Stimulated activated CD4-positive, alpha-beta T cell treated with anti-CD3 and anti-CD28 coated beads, Interleukin-2, amount 100 ng/mL, for 4 hours (primary cell): Measurements from ENCODE around the gene UCN.
"Not testable (repeated sequence)": the region's sequence is repeated elsewhere in the genome, so short reads cannot be mapped to it uniquely, and the experiment has no call there.

Source experiments
- DNase-seq: peaks from one replicate; pipeline ENCODE4 v3.0.0-alpha.2; 2020; ENCODE audit warnings: low read depth

The UCN gene

DNA sequence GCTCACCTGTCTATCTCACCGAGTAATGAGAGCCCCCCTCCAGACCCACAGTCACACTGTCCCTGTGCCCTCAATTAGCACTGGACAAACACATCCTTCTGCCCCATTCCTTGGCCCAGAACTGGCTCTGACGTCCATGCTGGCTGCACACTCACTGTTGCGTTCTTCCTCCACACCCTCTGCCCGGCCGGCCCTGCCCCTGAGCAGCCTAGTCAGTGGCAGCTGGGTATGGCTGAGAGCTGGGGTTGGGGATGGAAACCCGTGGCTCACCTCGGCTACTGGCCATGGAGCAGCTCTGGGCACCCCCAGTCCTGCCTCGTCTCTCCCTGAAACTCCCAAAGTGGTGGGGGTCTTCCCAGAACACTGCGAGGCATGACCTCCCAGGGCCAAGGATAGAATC, 6.5 kb upstream of the UCN start:
- DNase-seq = no peak

DNA sequence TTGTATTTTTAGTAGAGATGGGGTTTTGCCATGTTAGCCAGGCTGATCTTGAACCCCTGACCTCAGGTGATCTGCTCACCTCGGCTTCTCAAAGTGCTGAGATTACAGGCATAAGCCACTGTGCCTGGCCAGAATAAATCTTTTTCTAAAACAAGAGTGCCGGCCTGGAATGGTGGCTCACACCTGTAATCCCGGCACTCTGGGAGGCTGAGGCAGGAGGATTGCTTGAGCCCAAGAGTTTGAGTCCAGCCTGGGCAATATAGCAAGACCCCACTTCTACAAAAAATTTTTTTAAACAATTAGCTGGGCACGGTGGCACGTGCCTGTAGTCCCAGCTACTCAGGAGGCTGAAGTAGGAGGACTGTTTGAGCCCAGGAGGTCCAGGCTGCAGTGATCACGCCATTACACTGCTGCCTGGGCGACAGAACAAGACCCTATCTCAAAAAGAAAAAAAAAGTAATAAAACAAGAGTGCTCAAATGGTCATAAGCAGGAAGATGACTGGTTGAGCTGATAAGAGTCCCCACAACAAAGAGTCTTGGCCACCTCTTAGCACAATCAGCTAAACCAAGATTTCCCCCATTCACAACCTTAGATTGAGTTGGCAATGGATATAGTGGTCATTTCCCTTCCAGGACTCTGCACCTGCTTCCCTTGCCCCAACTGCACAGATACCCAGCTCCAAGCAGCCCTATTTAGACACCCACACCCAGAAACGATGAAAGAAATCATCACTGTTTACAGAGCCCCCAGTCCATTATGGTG, 5.8 kb upstream of the UCN start:
- DNase-seq = no peak

DNA sequence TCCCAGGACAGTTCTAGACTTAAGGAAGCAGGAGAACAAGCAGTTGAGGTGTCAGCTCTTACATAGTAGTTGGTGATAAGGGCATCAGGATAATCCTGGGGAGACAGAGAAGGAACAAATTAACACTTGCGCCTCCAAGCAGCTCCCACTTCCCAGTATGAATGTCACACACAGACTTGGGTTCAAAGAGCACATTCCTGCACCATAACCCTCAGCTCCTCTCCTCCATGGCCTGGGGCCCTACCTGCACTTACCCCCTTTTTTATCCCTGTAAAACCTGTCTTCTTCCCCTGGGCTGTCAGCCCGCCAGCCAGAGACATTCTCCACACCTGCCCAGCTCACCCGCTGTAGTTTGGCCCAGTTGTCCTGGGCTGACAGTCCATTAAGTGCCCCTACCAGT, 3.9 kb upstream of the UCN start:
- DNase-seq = no peak

DNA sequence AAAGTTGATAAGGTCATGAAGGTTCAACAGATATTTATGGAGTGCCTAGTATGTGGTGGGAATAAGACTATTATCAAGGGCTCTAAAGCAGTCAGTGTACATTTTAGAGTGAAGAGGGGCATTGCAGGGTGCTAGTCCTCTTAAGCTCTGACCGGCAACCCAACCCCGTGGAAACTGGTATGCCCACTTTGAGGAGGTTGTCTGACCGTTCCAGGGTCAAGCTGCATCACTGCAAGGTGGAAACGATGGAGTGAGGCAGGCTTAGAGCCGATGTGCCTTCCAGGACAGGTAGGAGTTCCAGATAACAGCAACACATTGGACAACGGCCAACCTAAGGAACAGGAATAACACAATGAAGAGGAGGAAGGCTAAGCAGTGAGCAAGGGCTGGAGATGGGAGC, 1.4 kb upstream of the UCN start:
- DNase-seq = no peak

DNA sequence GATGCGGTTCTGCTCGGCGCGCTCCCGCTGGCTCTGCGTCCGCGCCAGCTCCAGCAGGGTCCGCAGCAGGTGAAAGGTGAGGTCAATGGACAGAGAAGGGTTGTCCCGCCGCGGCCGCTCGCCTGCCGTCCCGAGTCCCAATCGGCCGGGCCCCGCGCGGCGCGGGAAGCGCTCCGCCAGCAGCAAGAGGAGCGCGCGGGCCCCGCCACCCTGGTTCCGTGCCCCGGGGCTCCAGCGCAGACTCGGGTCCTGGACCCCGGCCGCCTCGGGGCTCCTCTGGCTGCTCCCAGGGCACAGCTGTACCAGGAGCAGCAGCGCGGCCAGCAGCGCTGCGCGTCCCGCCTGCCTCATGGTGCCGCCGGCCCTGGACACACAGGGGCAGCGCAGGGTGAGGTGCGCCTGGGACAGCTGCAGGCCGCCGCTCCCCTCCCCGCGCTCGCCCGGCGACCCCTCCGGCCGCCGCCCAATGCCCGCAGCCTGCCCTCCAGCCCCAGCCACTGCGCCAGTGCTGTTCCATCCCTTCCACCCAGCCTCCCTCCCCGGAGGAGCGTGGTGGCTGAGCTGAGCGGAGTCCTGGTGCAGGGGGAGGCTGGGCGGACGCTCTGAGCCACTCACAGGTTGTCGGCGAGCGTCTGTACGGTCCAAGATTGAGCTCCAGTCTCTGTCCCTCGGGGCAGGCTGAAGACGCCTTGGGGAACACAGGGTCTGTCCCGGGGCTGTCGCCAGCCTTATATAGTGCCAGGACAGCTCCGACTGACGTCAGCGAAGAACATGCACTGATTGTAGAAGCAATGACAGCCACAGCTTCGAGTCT, 493 bp downstream of the UCN start:
- no peak for DNase-seq

DNA sequence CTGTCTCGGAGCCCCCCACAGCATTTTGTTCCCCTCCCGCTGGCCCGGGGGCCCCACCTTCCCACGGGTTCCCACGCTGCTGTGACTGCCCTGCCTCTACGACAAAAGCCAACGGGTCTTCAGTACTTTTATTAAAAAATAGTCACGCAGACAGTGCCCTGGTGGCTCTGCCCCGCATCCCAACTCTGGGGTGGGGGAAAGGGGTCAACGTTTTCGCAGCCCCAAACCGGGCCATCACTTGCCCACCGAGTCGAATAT, 1.0 kb downstream of the UCN start:
- no peak for DNase-seq

DNA sequence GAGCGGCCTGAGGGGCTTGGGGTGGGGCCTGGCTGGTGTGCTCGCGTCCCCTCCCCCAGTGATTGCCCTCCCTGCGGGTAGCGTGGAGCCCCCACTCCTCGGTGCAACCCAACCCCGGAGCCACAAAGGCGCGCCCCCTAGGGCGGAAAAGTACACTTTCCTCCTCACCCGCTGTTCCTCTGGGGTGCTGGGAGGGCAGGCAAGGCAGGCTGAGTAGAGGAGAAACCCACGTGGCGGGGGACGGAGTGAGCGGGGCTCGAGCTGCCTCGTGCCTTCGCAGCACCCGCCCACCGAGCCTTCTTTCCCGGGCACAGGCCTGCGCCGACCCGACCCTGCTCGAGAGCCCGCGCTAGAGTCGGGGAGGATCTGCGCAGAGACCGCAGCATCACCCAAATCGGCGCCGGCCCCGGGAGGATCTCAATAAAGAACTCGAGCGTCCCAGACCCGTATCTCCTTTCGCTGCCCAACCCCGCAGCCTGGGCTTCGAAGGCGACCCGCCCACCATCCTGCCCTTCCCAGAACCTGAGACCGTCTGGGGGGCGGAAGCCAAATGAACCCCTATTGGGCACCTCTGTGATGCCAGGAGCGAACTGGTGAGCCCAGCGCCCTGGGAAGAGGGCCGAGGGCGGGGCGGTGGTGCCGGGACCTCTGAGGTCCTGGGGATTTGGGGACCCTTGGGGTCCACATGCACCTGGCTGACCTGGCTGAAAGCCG, 1.5 kb downstream of the UCN start:
- peak; percentile 33 for DNase-seq

DNA sequence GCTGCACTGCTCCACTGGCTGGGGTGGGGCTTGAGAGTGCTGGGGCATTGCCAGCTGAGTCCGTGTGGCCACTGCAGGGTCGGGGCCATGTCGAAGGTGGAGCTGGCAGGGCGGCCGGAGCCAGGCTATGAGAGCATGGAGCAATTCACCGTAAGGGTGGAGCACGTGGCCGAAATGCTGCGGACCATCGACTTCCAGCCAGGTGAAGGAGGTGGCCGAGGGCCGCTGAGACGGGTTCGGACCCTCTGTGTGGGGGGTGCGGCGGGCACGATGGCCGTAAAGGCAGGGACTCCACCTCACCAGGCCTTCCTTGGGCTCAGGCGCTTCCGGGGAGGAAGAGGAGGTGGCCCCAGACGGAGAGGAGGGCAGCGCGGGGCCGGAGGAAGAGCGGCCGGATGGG, 2.1 kb downstream of the UCN start:
- DNase-seq = no peak

DNA sequence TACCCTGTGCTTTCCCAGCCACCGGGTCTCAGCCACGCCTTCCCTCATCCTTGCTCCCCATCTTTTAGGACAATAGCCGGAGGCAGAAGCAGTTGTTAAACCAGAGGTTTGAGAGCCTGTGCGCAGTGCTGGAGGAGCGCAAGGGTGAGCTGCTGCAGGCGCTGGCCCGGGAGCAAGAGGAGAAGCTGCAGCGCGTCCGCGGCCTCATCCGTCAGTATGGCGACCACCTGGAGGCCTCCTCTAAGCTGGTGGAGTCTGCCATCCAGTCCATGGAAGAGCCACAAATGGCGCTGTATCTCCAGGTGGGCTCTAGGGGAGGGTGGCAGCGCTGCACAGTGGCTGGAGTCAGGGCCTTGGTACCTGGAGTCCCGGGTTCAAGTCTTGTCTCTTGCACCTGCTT, 2.7 kb downstream of the UCN start:
- DNase-seq = no peak

DNA sequence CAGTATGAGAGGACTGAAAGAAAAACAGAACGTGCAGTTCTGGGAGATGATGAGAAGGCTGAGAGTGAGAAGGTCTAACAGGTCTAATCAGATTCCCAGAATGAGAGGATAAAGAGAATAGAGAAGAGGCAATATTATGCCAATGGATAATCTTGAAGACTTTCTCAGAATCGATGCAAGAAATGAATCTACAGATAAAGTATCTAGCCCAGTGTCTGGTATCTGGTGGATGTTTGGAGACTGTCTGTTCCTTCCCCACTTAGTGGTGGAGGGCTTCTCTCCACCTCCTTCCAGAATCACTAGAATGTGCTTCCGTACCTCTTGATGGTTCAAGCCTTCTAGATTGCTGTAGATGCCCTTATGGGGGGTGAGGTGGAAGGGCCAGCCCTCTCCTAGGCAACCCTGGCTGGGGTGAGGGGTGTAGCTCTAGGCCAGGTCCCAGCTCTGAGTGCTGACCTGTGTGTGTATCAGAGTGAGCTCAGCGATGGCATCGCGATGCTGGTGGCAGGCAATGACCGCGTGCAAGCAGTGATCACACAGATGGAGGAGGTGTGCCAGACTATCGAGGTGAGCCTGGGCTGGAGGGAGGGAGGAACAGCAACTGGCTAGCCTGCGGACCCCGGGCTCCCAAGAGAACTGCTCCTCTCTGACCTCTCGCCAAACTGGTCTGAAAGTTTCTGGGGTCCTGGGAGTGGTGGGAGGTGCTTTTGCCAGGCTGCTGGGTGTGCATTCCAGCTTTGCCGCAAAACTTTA, 3.6 kb downstream of the UCN start:
- no peak for DNase-seq

DNA sequence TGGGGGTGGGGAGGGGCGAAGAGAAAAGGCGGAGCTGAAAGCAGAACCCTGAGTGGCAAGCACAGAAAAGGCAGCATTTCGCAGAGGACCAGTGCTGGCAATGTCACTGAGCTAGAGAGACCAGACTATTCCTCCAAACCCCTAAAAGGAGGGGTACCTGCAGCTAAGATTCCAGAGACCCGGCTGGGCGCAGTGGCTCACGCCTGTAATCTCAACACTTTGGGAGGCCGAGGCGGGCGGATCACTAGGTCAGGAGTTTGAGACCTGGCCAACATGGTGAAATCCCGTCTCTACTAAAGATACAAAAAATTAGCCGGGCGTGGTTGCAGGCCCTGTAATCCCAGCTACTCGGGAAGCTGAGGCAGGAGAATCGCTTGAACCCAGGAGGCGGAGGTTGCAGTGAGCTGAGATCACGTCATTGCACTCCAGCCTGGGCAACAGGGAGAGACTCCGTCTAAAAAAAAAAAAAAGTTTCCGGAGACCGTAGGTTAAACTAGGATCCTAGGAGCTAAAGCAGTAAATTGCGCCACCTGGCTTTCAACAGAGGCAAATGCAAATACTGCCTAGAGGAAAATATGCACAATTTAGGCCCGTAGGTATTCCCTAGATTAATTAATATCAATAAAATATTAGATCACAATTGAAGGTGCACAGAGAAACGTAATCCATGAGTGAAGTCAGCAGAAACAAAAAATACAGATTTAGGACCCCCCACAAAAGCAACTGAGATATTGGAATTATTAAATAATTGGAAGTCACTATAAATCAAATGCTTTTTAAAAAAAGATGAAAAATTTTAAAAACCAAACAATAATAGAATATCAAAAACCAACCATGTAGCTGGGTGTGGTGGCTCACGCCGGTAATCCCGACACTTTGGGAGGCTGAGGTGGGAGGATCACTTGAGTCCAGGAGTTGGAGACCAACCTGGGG, 4.9 kb downstream of the UCN start:
- DNase-seq = no peak

DNA sequence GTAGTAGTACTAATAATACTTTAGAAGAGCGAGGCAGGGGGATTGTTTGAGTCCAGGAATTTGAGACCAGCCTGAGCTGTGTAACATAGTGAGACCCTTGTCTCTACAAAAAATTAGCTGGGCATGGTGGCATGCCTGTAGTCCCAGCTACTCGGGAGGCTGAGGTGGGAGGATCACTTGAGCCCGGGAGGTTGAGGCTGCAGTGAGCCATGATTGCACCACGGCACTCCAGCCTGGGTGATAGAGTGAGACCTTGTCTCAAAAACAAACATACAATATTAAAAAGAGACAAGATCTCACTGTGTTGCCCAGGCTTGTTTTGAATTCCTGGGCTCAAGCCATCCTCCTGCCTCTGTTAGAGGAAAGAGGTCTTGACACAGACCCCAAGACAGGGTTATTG, 7.6 kb downstream of the UCN start:
- not testable (repeated sequence) for DNase-seq

DNA sequence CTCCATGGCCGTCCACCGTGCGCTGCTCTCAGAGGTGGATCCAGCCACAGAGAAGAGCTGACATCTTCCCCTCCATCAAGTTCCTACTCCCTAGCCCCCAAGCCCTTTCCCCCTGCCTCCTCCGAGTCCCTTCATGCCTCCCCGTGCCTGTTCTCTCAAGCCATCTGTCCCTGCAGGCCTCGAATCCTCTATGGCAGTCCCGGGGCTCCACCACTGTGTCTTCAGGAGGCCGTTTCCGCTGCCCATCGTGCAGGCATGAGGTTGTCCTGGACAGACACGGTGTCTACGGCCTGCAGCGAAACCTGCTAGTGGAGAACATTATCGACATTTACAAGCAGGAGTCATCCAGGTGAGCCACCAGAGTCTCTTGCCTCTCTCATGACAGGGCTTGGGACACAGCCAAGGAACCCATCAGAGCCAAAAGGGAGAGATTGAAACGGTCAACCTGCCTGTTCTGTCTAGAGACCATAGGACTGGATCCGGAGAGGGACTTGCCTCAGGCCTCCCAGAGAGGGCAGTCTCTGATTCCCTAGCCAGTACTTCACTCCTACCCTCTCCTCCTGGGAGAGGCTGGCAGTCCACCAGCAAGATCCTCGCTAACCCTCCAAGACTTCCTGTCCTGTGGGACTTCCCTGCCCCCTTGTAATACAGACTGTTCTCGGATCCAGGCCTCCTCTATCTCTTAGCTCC, 9.7 kb downstream of the UCN start:
- no peak for DNase-seq

DNA sequence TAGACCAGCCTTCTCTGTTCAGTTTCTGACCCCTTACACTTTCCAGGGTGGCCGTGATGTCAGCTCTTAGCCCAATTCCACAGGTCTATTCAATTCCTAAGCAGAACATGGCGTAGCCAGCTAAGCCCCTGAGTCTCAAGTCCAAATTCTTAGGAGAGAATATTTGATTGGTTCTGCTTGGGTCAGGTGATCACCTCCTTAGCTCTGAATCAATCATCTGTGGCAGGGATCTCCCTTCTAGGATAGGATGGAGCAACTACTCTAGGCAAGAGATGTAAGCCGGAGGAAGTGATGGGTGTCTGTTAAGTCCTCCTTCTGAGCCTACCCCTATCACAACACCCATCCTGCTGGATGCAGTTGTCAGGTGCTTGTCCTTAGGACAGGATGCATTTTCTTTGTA, 11.1 kb downstream of the UCN start:
- DNase-seq = no peak

DNA sequence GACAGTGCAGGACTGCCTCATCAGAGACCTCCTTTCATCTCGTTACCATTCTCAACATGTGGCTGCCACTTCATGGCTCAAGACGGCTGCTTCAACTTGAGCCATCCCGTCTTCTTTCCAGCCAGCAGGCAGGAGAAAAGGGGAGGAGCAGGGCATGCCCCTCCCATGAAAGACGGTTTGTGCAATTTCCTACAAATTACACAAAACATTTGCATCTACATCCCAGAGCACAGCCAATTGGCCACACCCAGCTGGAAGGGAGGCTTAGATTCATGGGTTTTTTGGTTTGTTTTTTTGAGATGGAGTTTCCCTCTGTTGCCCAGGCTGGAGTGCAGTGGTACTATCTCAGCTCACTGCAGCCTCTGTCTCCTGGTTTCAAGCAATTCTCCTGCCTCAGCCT, 11.8 kb downstream of the UCN start:
- DNase-seq = no peak

DNA sequence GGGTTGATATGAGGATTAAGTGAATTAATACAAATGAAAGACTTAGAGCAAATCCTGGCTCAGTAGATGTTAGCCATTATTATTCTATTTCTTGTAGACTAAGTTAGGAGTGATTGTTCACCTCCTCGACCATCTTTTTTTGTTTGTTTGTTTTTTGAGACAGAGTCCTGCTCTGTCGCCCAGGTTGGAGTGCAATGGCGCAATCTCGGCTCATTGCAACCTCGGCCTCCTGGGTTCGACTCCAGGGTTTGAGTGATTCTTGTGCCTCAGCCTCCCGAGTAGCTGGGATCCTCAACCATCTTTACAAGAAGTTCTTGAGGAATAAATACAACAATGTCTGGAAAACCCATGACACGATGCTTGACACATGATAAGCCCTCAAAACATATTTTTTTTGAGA, 13.3 kb downstream of the UCN start:
- DNase-seq = no peak

DNA sequence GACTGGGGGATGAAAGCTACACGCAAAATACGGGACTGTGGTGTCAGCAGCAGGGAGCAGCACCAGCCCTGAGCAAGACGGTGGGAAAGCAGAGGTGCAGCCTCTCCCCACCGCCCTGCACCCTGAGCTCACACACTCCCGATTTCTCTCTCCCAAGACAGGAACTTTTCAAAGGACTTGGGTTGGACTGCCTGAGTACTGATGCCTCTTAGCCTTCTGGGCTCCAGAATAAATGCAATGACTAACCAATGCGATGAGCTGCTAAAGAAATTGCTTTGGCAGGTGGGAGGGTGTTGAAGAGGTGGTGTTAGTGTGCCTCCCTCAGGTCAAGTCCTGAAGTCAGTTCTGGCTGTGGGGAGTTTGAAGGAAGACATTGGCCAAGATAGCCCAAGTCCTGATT, 16.4 kb downstream of the UCN start:
- DNase-seq = no peak

DNA sequence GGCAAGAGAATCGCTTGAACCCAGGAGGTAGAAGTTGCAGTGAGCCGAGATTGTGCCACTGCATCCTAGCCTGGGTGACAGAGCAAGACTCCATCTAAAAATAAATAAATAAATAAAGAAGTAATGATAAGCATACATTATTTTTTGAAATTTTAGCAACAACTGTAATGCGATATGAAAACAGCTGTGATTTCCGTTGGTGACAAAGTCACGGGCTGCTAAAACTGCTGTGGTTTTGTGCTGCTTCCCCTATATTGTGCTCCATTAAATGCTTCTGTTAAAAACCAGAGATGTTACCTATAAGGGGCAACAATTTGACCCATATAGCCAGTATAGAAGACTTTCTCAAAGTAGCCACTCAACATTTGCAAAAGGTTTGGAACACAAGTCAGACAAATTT, 17.7 kb downstream of the UCN start:
- no peak for DNase-seq

DNA sequence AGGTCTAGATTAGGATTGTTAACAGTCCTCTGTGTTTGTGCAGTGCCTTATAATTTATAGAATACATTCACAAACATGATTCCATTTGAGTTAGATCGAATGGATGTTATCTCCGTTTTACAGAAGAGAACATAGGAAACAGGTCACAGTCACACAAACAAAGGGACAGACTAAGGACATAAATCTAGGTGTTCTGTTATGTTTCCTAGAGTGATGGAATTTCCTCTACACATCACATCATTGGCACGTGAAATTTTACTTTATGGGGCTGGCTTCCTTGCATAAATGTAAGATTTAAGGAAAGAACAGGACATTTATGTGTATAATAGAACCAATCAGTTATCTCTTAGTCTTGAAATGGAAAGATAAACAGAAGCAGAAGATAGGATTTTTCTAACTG, 19.6 kb downstream of the UCN start:
- no peak for DNase-seq

DNA sequence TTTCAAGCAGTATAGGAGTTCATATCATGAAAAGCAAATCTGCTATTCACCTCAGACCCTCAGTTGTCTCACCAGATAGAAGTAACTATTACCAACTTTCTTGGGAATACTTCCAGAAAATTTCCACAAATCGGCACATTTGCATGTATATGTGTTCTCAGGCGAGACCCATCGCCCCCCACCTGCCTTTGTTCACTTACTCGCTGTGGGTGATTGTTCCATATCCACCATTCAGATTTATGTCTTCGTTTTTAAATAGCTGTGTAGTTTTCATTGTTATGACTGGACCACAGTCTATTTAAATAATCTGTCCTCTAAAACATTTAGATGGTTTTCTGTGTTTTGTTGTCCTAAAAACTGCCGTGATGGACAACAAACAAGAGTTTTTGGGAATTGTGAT, 22.8 kb downstream of the UCN start:
- no peak for DNase-seq

DNA sequence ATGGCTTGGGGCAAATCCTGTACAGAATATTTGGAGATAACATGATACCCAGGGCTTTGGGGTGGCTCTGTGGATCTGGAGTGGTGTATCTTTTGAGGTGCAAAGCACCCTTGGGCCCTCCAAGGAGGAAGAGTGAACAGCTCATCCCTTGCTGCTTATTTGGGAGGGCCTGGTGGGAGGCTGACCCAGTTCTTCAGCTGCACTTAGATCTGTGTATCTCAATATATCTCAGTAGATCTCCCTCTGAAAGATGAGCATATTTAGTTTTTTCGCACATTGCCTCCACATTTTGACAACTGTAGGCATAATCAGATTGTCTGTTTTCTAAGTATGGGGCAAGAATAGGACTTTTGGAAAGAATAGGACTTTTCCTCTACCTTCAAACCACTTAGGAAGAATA, 23.2 kb downstream of the UCN start:
- no peak for DNase-seq
